GM18517 (cell line): ENCODE results near the gene USP5.

ENCODE experiments used
- ATAC-seq: cut with Tn5 transposase; IDR thresholded peaks from one replicate; pipeline ENCODE4 v1.9.1; 2021; ENCODE audit warnings: mild to moderate bottlenecking, moderate library complexity; ENCODE audit not compliant: unreplicated experiment

USP5 gene

DNA sequence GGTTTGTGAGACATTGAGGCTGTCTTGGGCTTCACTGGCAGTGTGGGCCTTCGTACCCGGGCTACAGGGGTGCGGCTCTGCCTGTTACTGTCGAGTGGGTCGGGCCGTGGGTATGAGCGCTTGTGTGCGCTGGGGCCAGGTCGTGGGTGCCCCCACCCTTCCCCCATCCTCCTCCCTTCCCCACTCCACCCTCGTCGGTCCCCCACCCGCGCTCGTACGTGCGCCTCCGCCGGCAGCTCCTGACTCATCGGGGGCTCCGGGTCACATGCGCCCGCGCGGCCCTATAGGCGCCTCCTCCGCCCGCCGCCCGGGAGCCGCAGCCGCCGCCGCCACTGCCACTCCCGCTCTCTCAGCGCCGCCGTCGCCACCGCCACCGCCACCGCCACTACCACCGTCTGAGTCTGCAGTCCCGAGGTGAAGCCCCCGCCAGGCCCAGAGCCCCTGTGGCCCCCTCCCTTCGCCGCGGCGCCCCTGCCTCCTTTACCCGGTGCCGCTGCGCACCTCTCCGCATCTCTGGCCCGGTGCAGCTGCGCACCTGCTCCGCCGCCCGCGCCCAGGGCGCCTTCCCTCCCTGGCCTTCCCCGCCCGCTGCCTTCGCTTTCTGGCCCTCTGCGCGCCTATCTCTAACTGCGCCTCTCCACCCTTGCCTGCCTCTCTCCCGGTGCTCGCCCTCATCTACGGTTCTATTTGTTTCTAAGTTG, 62.4 kb downstream of the USP5 start, which contains the start of gene ENO2:
Gene ENO2, plus strand, starts transcription at position 335 of the 701 bp plus-strand sequence. CDS start 1,253 bp downstream, outside the sequence.
- ATAC-seq, result peak; percentile 57

DNA sequence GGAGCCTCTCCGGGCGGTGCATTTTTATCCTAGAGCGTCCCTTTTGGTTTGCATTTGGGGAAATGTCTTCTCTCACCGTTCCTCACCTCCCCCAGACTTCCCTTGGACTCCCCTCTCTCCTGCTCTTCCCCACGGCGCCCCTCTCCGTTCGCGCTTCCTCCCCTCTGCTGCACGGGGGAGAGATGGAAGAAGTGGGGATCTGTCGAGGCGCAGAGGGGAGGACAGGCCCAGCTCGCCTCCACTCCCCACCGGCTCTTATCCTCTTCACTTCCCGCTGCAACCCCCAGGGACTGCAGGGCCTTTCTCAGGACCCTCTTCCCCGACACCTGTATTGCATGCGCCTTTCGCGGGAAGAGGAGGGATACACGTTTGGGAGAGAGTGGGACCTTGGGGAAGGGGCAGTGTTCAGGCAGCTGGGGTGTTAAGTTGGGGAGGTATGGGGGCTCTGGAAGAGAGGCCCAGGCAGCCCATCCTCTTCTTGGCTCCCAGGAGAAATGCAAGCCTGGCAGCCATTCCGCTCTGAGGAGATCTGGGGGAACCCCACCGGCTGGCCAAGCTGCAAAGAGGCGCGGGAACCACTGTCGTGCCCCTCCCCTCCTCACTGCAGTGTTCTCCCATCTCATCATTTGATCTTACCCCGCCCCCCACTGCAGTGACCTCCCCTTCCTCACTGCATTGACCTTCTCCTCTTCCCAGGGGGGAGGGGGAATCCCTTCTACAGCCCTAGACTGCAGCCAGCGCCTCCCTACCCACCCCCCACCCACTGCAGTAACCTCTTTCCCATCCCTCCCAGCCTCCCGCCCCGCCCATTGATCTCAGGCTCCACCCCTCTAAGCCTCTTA, 63.2 kb downstream of the USP5 start:
- no peak for ATAC-seq

DNA sequence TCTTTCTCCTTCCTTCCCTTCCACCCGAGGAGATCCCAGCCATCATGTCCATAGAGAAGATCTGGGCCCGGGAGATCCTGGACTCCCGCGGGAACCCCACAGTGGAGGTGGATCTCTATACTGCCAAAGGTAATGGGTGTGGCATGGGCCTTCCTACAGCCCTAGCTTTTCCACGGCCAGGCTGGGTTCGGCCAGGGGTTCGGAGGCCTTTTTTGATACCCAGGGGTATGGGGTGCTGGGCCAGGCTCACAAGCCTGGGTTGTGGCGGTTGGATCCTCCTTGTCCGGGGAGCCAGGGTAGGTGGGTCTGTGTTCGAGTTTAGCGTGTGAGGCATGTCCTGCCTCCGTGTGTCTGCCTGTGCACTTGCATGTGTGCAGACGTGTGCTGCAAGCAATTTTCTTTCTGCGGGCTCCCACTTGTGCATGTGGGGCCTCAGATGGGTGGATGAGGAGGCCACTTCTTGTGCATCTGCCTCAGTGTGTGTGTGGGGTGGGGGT, 63.9 kb downstream of the USP5 start:
- no peak for ATAC-seq
